SK-N-MC (cell line): ENCODE data around the gene MBD3L2.

ENCODE experiments used
- EZH2 ChIP-seq: fragments of 200-600 bp; sonication (generic); IDR thresholded peaks from one replicate; pipeline ENCODE4 v1.6.1; 2017; ENCODE audit warnings: antibody characterized with exemption
- FOXP2 ChIP-seq: optimal IDR thresholded peaks from 2 replicates; pipeline ENCODE3; 2011; ENCODE audit warnings: mild to moderate bottlenecking, moderate library complexity; ENCODE audit not compliant: insufficient read depth; ENCODE audit errors: extremely low read length, control extremely low read depth
- POLR2AphosphoS5 ChIP-seq: IDR thresholded peaks from 2 replicates; pipeline ENCODE4 v1.6.1; 2012; ENCODE audit warnings: mild to moderate bottlenecking, low read depth, low read length, borderline replicate concordance

DNA sequence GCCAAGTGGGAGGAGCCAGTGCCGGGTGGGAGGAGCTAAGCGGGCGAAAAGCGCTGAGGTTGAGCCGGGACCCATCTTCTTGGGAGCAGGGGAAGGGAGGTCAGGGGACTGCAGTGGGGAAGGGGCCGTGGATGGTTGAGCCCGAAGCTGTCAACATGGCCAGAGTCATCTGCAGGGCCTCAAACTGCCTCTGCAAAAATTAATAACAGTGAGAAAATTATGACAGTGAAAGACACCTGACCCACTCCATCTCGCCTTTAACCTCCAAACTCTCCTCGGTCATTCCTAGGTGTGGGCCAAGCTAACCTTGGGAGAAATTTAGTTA lies 50.4 kb downstream of the MBD3L2 start:
- no peak for TF ChIP-seq EZH2
- TF ChIP-seq POLR2AphosphoS5 = no peak
- no peak for TF ChIP-seq FOXP2
